Right renal pelvis (tissue), 4 donors: ENCODE results near the gene RSL1D1. TPM values are rescaled to one million over a fixed set of nuclear protein-coding genes. Genes with fewer than 3 reads are reported as not detected.

Experiments used
- polyA plus RNA-seq, 4 donors: library from polyadenylated mRNA; unstranded; fragments of 120-200 nt; gene quantifications; one replicate each; pipeline ENCODE4 v1.2.1, GENCODE V29; 2013; ENCODE audit not compliant: insufficient read length in 4 of 4

RSL1D1 gene
- polyA plus RNA-seq, 4 donors = 231 to 286 (median 244) TPM

Other genes starting within 250 kb of the RSL1D1 start
- gene SNN, start 183.1 kb downstream of the RSL1D1 start, polyA plus RNA-seq = 10 to 100 TPM; 38.4 to 41.0 (median 39.4) TPM
- gene TXNDC11, start 108.7 kb downstream of the RSL1D1 start, polyA plus RNA-seq = 10 to 100 TPM; 42.5 to 45.7 (median 44.7) TPM
- gene ZC3H7A, start 54.3 kb downstream of the RSL1D1 start, polyA plus RNA-seq = 100 to 1,000 TPM in 1 of 4 donors, 10 to 100 TPM in 3; 66.2 to 102 (median 83.8) TPM
- 100 to 1,000 TPM; 104 to 131 (median 122) TPM for gene GSPT1, start 64.4 kb upstream of the RSL1D1 start, polyA plus RNA-seq
- 10 to 100 TPM in 1 of 4 donors, 1 to 10 TPM in 1, under 1 TPM in 2; 0.65 to 11.9 (median 3.2) TPM for gene NPIPB2, start 90.5 kb upstream of the RSL1D1 start, polyA plus RNA-seq
- under 1 TPM in 1 of 4 donors, not detected in 3; 0.08 TPM for gene TNFRSF17, start 113.7 kb upstream of the RSL1D1 start, polyA plus RNA-seq
- 10 to 100 TPM; 31.2 to 39.9 (median 32.0) TPM for gene SNX29, start 125.2 kb upstream of the RSL1D1 start, polyA plus RNA-seq